CD4-positive, alpha-beta T cell (primary cell): ENCODE measurements around the gene CREB1. TPM values are rescaled to one million over a fixed set of nuclear protein-coding genes. Genes with fewer than 3 reads are reported as not detected.
"Not testable (repeated sequence)": the region's sequence is repeated elsewhere in the genome, so short reads cannot be mapped to it uniquely, and the experiment has no call there.

Experiments used
- ATAC-seq: fragments of 200-7000 bp; cut with Tn5 transposase; one replicate; pipeline ENCODE4 v1.10.0; 2022; ENCODE audit warnings: mild to moderate bottlenecking; ENCODE audit not compliant: poor library complexity
- CTCF ChIA-PET: fragments of 350-600 bp; sonication (Branson Sonifier 250); formaldehyde crosslinking; loops from one replicate; lab custom pipeline; 2021; ENCODE audit warnings: antibody characterized with exemption, inconsistent platforms; lab: Charles Lee
- POLR2A ChIA-PET: fragments of 350-600 bp; sonication (Branson Sonifier 250); formaldehyde crosslinking; loops from one replicate; lab custom pipeline; 2021; ENCODE audit warnings: antibody characterized with exemption, inconsistent platforms; lab: Charles Lee
- DNase-seq, 14 experiments: peaks; one replicate each; pipeline ENCODE4 v3.0.0-alpha.2; 2013 to 2020; ENCODE audit warnings: mixed read lengths in 2 of 14
- H3K27ac ChIP-seq, 2 donors: one replicate each; pipeline versions ENCODE4 v1.5.1 to v1.7.0; 2013; ENCODE audit warnings: low read length in 2 of 2, low read depth in 1 of 2, mild to moderate bottlenecking in 1 of 2
- H3K27me3 ChIP-seq, 2 experiments: 1 replicate in 1 of 2; 2 replicates in 1 of 2; pipeline versions ENCODE4 v1.6.1 to v1.7.0; 2013; ENCODE audit warnings: low read length in 2 of 2, control low read depth in 1 of 2, mild to moderate bottlenecking in 1 of 2, moderate library complexity in 1 of 2; ENCODE audit not compliant: insufficient read depth in 2 of 2, control insufficient read depth in 1 of 2
- H3K36me3 ChIP-seq: one replicate; pipeline ENCODE4 v1.6.1; 2013; ENCODE audit warnings: low read length, control low read depth; ENCODE audit not compliant: insufficient read depth
- H3K4me1 ChIP-seq: one replicate; pipeline ENCODE4 v1.6.1; 2013; ENCODE audit warnings: low read length, control low read depth; ENCODE audit not compliant: insufficient read depth
- H3K4me3 ChIP-seq: one replicate; pipeline ENCODE4 v1.5.1; 2013; ENCODE audit warnings: mild to moderate bottlenecking, low read length, moderate library complexity
- H3K9me3 ChIP-seq, 2 experiments: 1 replicate in 1 of 2; 2 replicates in 1 of 2; pipeline versions ENCODE4 v1.6.1 to v1.7.0; 2013; ENCODE audit warnings: low read length in 2 of 2, mild to moderate bottlenecking in 2 of 2, control low read depth in 1 of 2, moderate library complexity in 1 of 2; ENCODE audit not compliant: control insufficient read depth in 1 of 2, insufficient read depth in 1 of 2
- H3K27ac Mint-ChIP-seq: one replicate; pipeline ENCODE4 v1.8.0; 2020; ENCODE audit warnings: mixed read lengths
- H3K27me3 Mint-ChIP-seq: one replicate; pipeline ENCODE4 v1.8.0; 2021; ENCODE audit warnings: mixed read lengths
- H3K36me3 Mint-ChIP-seq: one replicate; pipeline ENCODE4 v1.8.0; 2021; ENCODE audit warnings: low read depth, mixed read lengths
- H3K4me1 Mint-ChIP-seq: one replicate; pipeline ENCODE4 v1.8.0; 2021; ENCODE audit warnings: low read depth, mixed read lengths
- H3K4me3 Mint-ChIP-seq: one replicate; pipeline ENCODE4 v1.8.0; 2020; ENCODE audit warnings: mild to moderate bottlenecking, mixed read lengths
- H3K9me3 Mint-ChIP-seq: one replicate; pipeline ENCODE4 v1.8.0; 2020; ENCODE audit warnings: mixed read lengths
- intact Hi-C, 2 experiments: fragments of 100-400 bp; cut with DNase I in 1 of 2; cut with micrococcal nuclease in 1 of 2; formaldehyde crosslinking; loops; one replicate each; pipeline versions ENCODE4 v1.15.1 to v1.9.0; 2023 to 2025; cut with DNase I, micrococcal nuclease
- total RNA-seq, 174 experiments: library from RNA in 2 of 174; stranded (reverse) in 2 of 174; gene quantifications; one replicate each; pipeline ENCODE4 v1.2.3 and lab custom pipeline; 2021 to 2026
- TF ChIP-seq, protein P1 (sequence below): fragments of 200-600 bp; IDR thresholded peaks from one replicate; pipeline ENCODE4 v1.8.0; 2022; ENCODE audit warnings: antibody characterized with exemption, mild to moderate bottlenecking

The CREB1 gene
- total RNA-seq, 2 experiments from 2014 or later, result 62.5 to 67.1 TPM

DNA sequence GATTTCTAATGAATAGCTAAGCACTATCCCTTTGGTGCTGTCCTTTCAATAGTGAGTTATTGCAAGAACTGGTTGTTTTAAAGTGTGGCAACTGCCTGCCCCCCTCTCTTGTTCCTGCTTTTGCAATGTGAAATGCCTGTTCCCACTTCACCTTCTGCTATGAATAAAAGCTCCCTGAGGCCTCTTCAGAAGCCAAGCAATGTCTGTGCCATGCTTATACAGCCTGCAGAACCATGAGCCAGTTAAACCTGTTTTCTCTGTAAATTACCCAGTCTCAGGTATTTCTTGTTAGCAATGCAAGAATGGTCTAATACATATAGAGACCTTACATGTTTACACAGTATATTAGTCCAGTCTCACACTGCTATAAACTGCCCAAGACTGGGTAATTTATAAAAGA lies 110.4 kb downstream of the CREB1 start:
- no peaks in the 10 kb centered on the region for H3K4me1 ChIP-seq
- no peak overlapping the region for H3K4me3 ChIP-seq
- H3K27me3 Mint-ChIP-seq, result peaks cover 10% of the 10 kb centered on the region
- CTCF ChIA-PET, result no interaction called here
- H3K36me3 Mint-ChIP-seq, result no peaks in the 10 kb centered on the region
- no peak for ATAC-seq
- H3K9me3 Mint-ChIP-seq, result peaks cover 5% of the 10 kb centered on the region
- no peaks in the 10 kb centered on the region for H3K4me1 Mint-ChIP-seq
- H3K9me3 ChIP-seq, result peaks cover 5 to 8% of the 10 kb centered on the region in 2 experiments
- H3K27ac Mint-ChIP-seq, result no peak overlapping the region
- no peaks in the 10 kb centered on the region for H3K36me3 ChIP-seq
- H3K4me3 Mint-ChIP-seq, result no peak overlapping the region
- no peaks in the 10 kb centered on the region for H3K27me3 ChIP-seq
- intact Hi-C loops, result no loop called here
- TF ChIP-seq, protein P1, sequence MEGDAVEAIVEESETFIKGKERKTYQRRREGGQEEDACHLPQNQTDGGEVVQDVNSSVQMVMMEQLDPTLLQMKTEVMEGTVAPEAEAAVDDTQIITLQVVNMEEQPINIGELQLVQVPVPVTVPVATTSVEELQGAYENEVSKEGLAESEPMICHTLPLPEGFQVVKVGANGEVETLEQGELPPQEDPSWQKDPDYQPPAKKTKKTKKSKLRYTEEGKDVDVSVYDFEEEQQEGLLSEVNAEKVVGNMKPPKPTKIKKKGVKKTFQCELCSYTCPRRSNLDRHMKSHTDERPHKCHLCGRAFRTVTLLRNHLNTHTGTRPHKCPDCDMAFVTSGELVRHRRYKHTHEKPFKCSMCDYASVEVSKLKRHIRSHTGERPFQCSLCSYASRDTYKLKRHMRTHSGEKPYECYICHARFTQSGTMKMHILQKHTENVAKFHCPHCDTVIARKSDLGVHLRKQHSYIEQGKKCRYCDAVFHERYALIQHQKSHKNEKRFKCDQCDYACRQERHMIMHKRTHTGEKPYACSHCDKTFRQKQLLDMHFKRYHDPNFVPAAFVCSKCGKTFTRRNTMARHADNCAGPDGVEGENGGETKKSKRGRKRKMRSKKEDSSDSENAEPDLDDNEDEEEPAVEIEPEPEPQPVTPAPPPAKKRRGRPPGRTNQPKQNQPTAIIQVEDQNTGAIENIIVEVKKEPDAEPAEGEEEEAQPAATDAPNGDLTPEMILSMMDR, result no peak
- no peak overlapping the region for H3K27ac ChIP-seq
- POLR2A ChIA-PET, result no interaction called here
- DNase-seq, result no peak

DNA sequence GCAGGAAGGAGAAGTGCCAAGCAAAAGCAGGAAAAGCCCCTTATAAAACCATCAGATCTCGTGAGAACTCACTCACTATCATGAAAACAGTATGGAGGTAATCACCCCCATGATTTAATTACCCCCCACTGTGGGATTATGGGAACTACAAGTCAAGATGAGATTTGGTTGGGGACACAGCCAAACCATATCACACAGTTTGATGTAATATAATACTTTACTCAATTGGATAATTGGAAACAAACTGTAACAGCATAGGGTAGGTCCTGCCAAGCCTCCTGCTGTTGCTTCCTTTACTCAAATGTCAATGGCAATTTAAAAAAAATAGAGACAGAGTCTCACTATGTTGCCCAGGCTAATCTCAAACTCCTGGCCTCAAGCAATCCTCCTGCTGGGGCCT lies 110.9 kb downstream of the CREB1 start:
- no peak overlapping the region for H3K4me3 Mint-ChIP-seq
- Histone ChIP-seq H3K9me3 (peaks cover 5 to 8% of the 10 kb centered on the region in 2 experiments), H3K36me3 (no peaks in the 10 kb centered on the region), H3K4me3 (no peak overlapping the region), H3K27ac (no peak overlapping the region), H3K4me1 (no peaks in the 10 kb centered on the region), H3K27me3 (no peaks in the 10 kb centered on the region)
- H3K27me3 Mint-ChIP-seq, result peaks cover 10% of the 10 kb centered on the region
- intact Hi-C loops, result no loop called here
- H3K27ac Mint-ChIP-seq, result no peak overlapping the region
- H3K36me3 Mint-ChIP-seq, result no peaks in the 10 kb centered on the region
- TF ChIP-seq, protein P1, result no peak
- DNase-seq, result no peak
- POLR2A ChIA-PET, result no interaction called here
- no peak for ATAC-seq
- peaks cover 5% of the 10 kb centered on the region for H3K9me3 Mint-ChIP-seq
- CTCF ChIA-PET, result no interaction called here
- H3K4me1 Mint-ChIP-seq, result no peaks in the 10 kb centered on the region

- Histone ChIP-seq H3K27ac (no peak overlapping the region), H3K27me3 (no peaks in the 10 kb centered on the region), H3K9me3 (peaks cover 5 to 8% of the 10 kb centered on the region in 2 experiments), H3K4me3 (no peak overlapping the region), H3K36me3 (no peaks in the 10 kb centered on the region), H3K4me1 (no peaks in the 10 kb centered on the region)
- intact Hi-C loops, result no loop called here
- H3K4me3 Mint-ChIP-seq, result no peak overlapping the region
- peaks cover 5% of the 10 kb centered on the region for H3K9me3 Mint-ChIP-seq
- ChIA-PET POLR2A (no interaction called here), CTCF (no interaction called here)
- H3K27ac Mint-ChIP-seq, result no peak overlapping the region
- peaks cover 10% of the 10 kb centered on the region for H3K27me3 Mint-ChIP-seq
- no peak for ATAC-seq
- TF ChIP-seq, protein P1, result no peak
- H3K4me1 Mint-ChIP-seq, result no peaks in the 10 kb centered on the region
- no peaks in the 10 kb centered on the region for H3K36me3 Mint-ChIP-seq
- DNase-seq, result no peak
These were observed 114.1 kb downstream of the CREB1 start for GRCh38 chr2:207643892-207644291.

DNA sequence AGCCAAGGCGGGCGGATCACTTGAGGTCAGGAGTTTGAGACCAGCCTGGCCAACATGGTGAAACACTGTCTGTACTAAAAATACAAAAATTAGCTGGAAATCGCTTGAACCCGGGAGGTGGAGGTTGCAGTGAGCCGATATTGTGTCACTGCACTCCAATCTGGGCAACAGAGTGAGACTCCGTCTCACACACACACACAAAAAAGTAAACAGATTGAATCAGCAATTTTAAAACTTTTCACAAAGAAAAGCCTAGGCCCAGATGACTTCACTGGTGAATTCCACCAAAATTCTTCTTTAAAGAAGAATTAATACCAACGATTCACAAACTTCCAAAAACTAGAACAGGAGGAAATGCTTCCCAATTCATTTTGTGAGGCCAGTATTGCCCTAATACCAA lies 116.8 kb downstream of the CREB1 start:
- H3K4me3 Mint-ChIP-seq, intact Hi-C loops, H3K4me1 Mint-ChIP-seq, DNase-seq, H3K27me3 ChIP-seq, ATAC-seq, H3K9me3 Mint-ChIP-seq, H3K4me3 ChIP-seq, H3K4me1 ChIP-seq, POLR2A ChIA-PET, H3K27ac ChIP-seq, H3K36me3 Mint-ChIP-seq, H3K9me3 ChIP-seq, H3K27me3 Mint-ChIP-seq, H3K36me3 ChIP-seq, H3K27ac Mint-ChIP-seq, CTCF ChIA-PET: not testable (repeated sequence)
